Activated CD8-positive, alpha-beta memory T cell treated with anti-CD3 and anti-CD28 coated beads for 24 hours (primary cell): ENCODE results near the gene SPECC1.
"Not testable (repeated sequence)": the region's sequence is repeated elsewhere in the genome, so short reads cannot be mapped to it uniquely, and the experiment has no call there.

Source experiments
- DNase-seq: peaks from one replicate; pipeline ENCODE4 v3.0.0-alpha.2; 2020

SPECC1 gene

DNA sequence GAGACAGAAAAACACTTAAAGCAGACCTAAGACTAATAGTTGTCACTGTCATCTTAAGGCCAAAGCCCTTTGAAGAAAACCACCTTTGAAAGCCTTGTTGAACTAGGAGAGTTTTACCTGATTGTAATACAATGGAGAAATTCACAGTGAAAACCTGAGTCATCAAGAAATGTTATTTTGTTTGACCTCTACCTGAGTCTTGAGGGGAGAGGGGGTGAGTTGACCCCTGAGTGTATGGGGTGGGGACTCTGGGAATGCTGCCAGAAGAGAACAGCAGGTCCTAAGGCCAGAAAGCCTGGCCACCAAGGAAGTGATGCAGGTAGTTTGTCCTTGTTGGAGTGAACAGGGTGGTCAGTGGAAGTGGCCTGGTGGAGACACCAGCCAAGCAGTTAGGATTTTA is 204.3 kb downstream of the SPECC1 start:
- no peak for DNase-seq

- no peak for DNase-seq
Observed at GRCh38 chr17:20214794-20215193, 205.6 kb downstream of the SPECC1 start.

DNA sequence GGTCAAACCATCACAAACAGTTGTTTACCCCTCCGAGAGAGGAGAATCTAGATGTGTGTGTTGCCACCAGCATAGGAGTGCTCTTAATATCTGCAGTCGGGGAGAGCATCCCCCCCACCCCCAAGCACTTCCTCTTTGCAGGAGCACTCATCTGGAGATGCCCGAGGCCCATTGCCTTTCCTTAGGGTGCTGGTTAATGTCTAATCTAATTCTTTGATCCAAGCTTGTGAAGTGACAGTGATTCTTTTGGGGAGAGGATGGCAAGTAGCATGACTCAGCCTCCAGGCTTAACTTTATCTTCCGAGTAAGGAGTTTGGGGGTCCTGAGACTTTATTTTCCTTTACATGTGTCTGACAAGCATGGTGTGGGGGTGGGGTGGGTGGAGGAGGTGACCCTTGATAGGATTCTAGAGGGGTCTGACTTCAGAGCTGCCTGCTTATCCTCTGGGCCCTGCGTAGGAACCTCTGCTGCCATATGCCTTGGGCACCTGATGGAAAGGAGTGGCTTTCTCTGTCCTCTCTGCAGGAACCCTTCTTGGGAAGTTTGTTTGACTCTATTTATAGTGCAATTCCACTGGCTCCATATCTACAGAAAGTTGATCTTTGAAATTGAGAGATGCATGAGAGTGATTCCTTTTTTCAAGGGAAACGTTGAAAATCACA is 207.1 kb downstream of the SPECC1 start:
- DNase-seq = no peak

DNA sequence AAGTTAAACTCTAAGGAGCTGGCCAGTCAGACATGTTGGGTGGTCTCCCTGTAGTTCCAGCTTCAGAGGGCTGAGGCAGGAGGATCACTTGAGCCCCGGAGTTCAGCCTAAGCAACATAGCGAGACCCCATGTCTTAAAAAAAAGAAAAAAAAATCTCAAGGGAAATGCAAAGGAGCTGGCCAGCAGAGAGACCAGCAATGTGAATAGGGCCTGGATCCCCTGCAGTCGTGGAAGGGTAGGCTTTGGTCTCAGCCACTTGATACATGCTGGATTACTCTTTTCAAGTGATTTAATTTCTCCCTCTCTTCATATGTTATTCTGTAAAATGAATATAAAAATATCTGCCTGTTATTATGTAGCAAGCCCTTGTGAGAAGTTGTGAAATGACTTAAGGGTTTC is 207.7 kb downstream of the SPECC1 start:
- no peak for DNase-seq

DNA sequence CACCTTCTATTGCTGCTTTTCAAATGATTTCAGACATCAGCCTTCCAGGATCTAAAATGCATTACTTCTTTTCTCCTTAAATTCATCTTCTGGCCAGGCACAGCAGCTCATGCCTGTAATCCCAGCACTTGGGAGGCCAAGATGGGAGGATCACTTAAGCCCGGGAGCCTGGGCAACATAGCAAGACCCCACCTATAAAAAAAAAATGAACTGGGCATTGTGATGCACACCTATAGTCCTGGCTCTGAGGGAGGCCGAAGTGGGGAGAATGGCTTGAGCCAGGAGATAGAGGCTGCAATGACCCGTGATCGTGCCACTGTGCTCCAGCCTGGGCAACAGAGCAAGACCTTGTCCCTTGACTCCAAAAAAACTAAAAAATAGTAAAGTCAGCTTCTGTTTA is 208.5 kb downstream of the SPECC1 start:
- DNase-seq = no peak

GRCh38 chr17:20218272-20218671 is 209.1 kb downstream of the SPECC1 start:
- no peak for DNase-seq

DNA sequence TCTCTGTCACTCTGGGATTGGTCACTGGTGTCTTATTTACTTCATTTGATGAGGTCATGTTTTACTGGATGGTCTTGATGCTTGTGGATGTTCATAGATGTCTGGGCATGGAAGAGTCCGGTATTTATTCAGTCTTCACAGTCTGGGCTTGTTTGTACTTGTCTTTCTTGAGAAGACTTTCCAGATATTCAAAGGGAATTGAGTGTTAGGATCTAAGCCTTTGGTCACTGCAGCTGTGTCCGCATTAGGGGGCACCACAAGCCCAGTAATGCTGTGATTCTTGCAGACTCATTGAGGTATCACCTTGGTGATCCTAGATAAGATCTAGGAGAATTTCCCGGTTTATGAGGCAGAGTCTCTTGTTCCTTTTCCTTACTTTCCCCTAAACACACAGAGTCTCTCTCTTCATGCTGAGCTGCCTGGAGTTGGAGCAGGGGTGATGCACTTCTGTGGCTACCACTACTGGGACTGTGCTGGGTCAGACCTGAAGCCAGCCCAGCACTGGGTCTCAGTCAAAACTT is 214.7 kb downstream of the SPECC1 start:
- no peak for DNase-seq

GRCh38 chr17:20224379-20224778 is 215.2 kb downstream of the SPECC1 start:
- no peak for DNase-seq

DNA sequence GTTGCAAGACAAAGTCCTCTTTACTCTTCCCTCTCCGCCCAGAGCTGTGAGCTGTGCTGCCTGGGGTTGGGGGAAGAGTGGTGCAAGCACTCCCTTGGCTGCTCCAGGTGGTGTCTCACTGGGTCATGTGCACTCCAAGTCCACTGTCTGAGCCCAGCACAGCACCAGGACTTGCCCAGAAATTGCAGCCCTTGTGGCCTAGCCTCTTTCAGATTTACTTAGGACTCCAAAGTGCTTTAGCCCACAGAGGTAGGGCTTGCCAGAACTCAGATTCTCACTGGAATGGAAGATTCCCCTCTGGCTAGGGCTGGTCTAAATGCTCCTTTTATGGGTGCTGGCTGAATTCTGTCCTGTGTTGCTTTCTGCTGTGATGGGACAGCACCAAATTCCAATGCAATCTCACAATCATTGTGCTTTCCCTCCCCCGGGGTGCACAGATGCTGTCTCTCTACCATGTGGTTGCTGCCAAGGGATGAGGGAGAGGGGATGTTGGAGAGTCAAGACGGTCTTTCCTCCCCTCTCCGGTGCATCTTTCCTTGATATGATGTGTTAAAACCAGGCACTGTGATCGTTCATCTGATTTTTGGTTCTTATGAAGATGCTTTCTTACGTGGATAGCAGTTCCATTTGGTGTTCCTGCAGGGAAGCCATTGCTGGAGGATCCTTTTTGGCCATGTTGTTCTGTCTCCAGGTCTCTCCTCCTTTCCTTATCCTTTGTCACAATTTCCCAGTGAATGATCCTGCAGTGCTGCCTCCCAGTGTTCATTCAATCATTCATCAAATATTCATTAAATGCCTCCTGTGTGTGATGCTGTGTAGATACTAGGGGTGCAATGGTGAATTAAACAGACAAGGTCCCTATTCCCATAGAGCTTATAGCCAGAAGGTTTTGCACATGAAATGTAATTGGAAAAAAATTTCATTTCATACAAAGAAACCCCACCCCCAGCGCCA is 216.3 kb downstream of the SPECC1 start:
- no peak for DNase-seq

- peak; percentile 88 for DNase-seq
Observed at GRCh38 chr17:20226814-20227482, 217.8 kb downstream of the SPECC1 start.

GRCh38 chr17:20227720-20228370 is 218.7 kb downstream of the SPECC1 start:
- not testable (repeated sequence) for DNase-seq

DNA sequence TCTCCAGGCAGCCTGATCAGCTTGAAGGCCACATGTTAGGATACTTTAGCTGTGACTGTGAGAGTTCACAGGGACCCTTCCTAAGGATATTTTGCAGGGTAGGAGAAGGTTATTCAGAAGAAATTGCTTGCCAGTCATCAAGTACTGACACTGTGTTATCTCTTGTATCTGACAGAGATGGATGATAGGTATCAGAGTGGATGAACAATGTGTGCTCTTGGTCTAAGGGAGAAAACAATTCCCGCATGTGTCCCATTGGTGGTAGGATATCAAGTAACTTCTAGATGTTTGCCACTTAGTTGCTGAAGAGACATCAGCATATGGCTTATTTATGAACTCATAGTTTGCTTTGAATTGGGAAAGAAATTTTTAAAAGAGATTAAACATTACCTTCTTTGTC is 219.3 kb downstream of the SPECC1 start:
- DNase-seq = no peak

DNA sequence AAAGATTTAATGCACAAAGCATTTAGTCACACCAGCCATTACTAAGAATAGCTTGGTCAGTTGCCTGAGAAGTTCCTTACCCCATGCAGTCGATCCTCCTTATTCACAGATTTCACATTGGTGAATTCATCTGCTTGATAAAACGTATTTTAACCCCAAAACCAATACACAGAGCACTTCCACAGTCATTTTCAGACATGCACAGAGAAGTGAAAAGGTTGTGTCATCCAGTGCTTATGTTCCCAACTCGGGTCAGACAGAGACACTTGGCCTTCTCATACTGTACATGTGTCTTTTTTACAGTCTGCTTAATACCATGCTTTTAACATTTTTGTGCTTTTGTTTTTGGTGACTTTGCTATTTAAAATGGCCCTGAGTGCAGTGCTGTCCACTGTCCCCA is 219.7 kb downstream of the SPECC1 start:
- no peak for DNase-seq

DNA sequence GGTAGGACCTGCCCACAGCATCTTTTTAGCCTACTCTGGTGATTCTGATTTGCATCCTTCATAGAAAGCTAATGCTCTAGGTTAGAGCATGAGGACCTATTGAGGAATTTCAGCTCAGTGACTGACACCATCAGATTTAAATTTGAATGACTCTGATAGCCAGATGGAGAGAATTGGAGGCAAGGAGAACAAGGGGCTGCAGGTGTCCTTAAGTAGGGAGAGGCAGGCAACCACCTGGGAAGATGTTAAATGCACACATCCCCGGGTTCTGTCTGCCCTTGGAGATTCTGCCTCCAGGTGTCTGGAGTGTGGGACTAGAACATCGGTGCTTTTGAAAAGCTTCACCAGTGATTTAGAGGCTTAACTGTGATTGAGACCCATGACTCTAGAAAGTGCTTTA is 221.8 kb downstream of the SPECC1 start:
- DNase-seq = no peak

DNA sequence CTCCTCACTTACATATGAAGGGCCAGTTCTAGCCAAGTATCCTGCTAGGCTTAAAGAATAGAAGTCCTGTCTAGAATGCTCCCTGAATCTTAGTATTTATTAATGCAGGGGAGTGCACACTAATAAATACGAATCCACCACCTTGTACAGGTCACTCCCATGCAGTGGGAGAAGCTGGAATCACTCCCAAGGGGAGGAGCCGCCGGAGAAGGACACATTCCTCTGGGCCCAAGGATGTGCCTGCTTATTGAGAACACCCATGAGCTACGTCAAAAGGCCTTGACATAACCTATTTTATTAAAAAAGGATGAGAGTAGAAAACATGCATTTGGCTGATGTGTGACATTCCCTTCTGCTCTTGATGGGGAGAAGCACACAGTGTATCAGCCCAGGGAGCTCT is 223.5 kb downstream of the SPECC1 start:
- no peak for DNase-seq

DNA sequence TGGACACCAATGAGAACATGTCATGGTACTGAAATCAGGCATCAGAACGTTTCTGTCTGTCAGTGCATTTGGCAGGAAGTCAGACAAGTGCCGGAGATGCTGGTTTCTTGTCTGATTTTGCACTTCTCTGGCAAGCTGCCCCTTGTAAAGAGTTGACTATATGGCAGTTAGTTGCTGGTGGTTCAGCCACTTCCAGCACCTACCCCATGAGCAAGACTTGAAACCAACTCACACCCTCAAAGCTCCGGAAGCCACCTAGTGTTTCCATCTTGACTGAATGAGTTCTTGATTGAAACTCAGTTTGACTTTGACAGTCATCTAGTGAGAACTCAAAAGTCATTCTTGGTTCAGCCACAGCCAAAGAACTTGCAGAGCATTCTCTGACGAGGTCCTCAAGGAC is 225.1 kb downstream of the SPECC1 start:
- peak; percentile 65 for DNase-seq

DNA sequence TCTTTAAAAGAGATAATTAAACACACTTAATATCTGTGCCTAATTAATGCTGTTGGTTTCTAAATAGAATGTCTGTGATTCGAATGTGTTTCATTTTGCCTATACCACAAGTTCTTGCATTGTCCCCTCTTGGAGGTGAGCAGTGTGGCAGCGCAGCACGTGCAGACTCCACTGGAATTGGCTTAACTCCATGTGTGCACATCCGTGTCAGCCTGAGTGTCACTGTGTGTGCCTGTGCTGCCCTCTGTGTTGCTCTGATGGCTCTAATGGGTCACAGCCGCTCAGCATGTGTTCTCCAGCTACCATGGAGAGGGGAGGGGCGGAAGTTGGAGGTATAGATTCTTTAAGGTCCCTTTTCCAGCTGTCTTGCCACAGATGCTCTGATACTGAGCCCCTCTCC is 226.6 kb downstream of the SPECC1 start:
- no peak for DNase-seq

DNA sequence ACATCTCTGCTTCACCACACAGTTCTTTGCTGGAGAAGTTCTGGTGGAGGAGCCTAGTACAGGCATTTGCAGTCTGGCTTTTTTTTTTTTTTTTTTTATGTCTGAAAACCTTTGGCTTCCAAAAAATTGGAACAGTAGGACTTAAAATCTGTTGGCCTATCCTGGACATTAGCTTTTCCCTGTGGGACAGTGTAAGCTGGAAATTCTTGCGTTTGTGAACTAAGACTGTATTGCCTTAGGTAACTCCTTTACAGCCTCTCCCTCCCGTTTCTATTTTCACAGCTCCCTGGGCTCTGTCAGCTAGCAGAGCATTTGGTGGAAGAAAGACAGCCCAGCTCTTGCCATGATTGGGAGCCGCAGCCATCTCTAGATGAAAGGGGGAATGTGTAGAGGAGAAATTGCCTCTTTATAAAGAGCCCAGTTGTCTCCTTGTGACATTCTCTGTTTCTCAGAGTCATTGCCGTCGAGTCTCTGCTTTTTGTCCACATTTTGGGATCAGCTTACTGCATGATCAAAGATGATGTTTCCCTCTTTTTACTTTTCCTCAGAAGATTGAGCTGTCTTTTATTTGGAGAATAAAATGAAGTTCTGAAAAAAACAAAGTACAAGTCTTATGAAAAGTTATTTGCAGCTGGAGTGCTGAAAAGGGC is 227.5 kb downstream of the SPECC1 start:
- DNase-seq = no peak

GRCh38 chr17:20239776-20240175 is 230.6 kb downstream of the SPECC1 start:
- DNase-seq = not testable (repeated sequence)

DNA sequence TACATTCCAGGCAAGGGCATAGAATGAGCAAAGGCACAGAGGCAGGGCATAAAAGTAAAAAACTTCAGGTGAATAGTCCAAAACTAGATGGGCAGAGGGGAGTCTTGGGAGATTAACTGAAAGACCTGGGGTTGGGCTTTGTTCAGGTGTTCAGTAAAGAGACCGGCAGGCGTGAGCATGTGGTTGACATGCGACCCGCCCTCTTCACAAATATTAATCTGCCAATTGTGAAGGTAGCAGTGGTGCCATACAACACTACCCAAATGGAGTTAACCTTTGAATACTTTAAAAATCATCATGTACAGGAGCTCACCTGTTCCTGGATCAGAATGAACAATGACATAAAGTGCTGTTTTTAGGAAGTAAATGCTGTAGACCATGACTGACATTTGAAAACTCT is 232.7 kb downstream of the SPECC1 start:
- no peak for DNase-seq

DNA sequence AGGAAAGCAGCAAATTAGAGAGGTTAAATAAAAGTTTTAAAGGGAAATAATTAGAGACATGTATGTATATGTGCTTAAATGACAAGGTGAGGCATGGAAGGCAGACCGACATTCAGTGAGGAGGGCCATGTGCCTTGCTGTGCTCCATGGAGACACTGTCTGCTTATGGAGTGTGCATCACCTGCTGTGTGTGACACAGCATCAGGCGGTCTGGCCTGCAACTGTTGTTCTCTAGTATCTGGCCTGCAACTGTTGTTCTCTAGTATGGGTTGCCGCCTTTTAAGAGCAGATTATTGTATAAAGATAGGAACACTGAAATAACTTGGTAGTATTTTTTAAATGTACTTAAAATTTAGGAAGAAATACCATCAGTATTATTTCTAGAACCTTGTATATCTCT is 233.1 kb downstream of the SPECC1 start:
- DNase-seq = no peak

- DNase-seq = no peak
Observed at GRCh38 chr17:20243524-20243923, 234.4 kb downstream of the SPECC1 start.
